CD4-positive, CD25-positive, alpha-beta regulatory T cell (primary cell): ENCODE measurements around the gene FAM53B. TPM values are rescaled to one million over a fixed set of nuclear protein-coding genes. Genes with fewer than 3 reads are reported as not detected.

Experiments used
- ATAC-seq, 2 donors: fragments of 150-1000 bp; cut with Tn5 transposase; one replicate each; pipeline ENCODE4 v1.10.0; 2021; ENCODE audit warnings: low read depth in 2 of 2, moderate number of reproducible peaks in 2 of 2, moderate library complexity in 1 of 2
- DNase-seq, 3 donors: peaks; one replicate each; pipeline versions ENCODE4 v3.0.0 to v3.0.0-alpha.2; 2012 to 2022; ENCODE audit warnings: mixed read lengths in 1 of 3
- H3K27ac ChIP-seq: one replicate; pipeline ENCODE4 v1.7.0; 2013; ENCODE audit warnings: mild to moderate bottlenecking, low read length; ENCODE audit not compliant: insufficient read depth, poor library complexity, severe bottlenecking
- H3K27me3 ChIP-seq: one replicate; pipeline ENCODE4 v1.7.0; 2013; ENCODE audit warnings: low read length; ENCODE audit not compliant: control insufficient read depth, insufficient read depth
- H3K36me3 ChIP-seq: one replicate; pipeline ENCODE4 v1.7.0; 2013; ENCODE audit warnings: mild to moderate bottlenecking, low read length, moderate library complexity; ENCODE audit not compliant: control insufficient read depth, insufficient read depth
- H3K4me1 ChIP-seq: 2 replicates; pipeline ENCODE4 v1.7.0; 2013; ENCODE audit warnings: mild to moderate bottlenecking, low read length; ENCODE audit not compliant: insufficient read depth, control insufficient read depth, poor library complexity, severe bottlenecking
- H3K4me3 ChIP-seq: one replicate; pipeline ENCODE4 v1.7.0; 2013; ENCODE audit warnings: low read depth, mild to moderate bottlenecking, low read length, moderate library complexity
- H3K9me3 ChIP-seq, 2 experiments: 1 replicate in 1 of 2; 2 replicates in 1 of 2; pipeline ENCODE4 v1.7.0; 2013; ENCODE audit warnings: low read length in 2 of 2, mild to moderate bottlenecking in 1 of 2, moderate library complexity in 1 of 2; ENCODE audit not compliant: control insufficient read depth in 2 of 2
- H3K27ac Mint-ChIP-seq, 3 donors: one replicate each; pipeline ENCODE4 v1.8.0; 2020 to 2022; ENCODE audit warnings: mild to moderate bottlenecking in 3 of 3, mixed read lengths in 3 of 3, moderate library complexity in 2 of 3
- H3K27me3 Mint-ChIP-seq: one replicate; pipeline ENCODE4 v1.8.0; 2022; ENCODE audit warnings: mild to moderate bottlenecking, mixed read lengths
- H3K36me3 Mint-ChIP-seq: one replicate; pipeline ENCODE4 v1.8.0; 2020; ENCODE audit warnings: mixed read lengths
- H3K4me1 Mint-ChIP-seq, 4 donors: one replicate each; pipeline ENCODE4 v1.8.0; 2020 to 2022; ENCODE audit warnings: mixed read lengths in 4 of 4, mild to moderate bottlenecking in 1 of 4
- H3K4me3 Mint-ChIP-seq, 4 donors: one replicate each; pipeline ENCODE4 v1.8.0; 2020 to 2022; ENCODE audit warnings: mild to moderate bottlenecking in 4 of 4, mixed read lengths in 4 of 4, moderate library complexity in 3 of 4
- H3K9me3 Mint-ChIP-seq, 7 donors: one replicate each; pipeline ENCODE4 v1.8.0; 2020 to 2022; ENCODE audit warnings: mixed read lengths in 7 of 7, mild to moderate bottlenecking in 3 of 7, moderate library complexity in 2 of 7
- polyA plus RNA-seq, 4 donors: library from polyadenylated mRNA; unstranded; fragments of 300-500 nt; fragmentation: Illumina TruSeq; gene quantifications; one replicate each; pipeline ENCODE4 v1.2.3, GENCODE V29; 2021
- total RNA-seq: library from RNA; stranded (reverse); gene quantifications from one replicate; pipeline ENCODE4 v1.2.3, GENCODE V29; 2022

FAM53B gene
- total and polyA plus RNA-seq, 5 donors from 2014 or later, result 5.8 to 116 (median 15.0) TPM

DNA sequence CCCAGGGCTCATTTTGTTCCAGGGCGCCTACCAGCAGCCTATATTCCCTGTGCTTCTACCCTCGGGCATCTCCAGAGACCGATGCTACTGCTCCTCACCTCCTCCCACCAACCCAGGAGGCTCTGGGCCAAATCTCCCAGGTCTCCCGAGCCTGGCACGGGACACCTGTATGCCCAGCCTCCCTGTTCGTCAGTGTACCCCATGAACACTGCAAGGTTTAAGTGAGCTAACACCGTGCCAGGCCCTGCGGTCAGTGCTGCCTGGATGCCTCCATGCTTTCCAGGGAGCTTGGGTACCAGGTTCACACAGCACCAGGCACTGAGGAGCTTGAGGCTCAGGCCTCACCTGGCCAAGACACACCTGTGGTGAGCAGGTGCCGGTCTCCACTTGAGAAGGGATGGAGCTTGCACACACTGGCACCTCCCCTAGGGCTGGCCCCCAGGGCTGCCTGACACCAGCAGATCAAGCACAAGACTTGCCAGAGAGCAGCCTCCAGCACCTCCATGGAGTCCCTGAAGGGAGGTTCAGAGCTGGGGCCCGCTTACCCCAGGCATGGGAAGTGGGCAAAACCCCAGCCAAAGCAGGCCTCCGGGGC lies 80.3 kb downstream of the FAM53B start:
- no peak overlapping the region for H3K4me3 ChIP-seq
- peaks cover 10 to 83% (median 50%) of the 10 kb centered on the region in 4 donors for H3K4me1 Mint-ChIP-seq
- H3K36me3 ChIP-seq, result peaks cover 50% of the 10 kb centered on the region
- no peak overlapping the region for H3K4me3 Mint-ChIP-seq
- H3K36me3 Mint-ChIP-seq, result peaks cover 18% of the 10 kb centered on the region
- H3K9me3 Mint-ChIP-seq, result no peaks in the 10 kb centered on the region
- H3K27ac Mint-ChIP-seq, result peak overlapping the region in 1 of 3 donors; percentile 20
- no peak for ATAC-seq
- no peaks in the 10 kb centered on the region for H3K9me3 ChIP-seq
- H3K27me3 Mint-ChIP-seq, result peaks cover 4% of the 10 kb centered on the region
- H3K27me3 ChIP-seq, result no peaks in the 10 kb centered on the region
- no peak overlapping the region for H3K27ac ChIP-seq
- peaks cover 57% of the 10 kb centered on the region for H3K4me1 ChIP-seq
- DNase-seq, result no peak

DNA sequence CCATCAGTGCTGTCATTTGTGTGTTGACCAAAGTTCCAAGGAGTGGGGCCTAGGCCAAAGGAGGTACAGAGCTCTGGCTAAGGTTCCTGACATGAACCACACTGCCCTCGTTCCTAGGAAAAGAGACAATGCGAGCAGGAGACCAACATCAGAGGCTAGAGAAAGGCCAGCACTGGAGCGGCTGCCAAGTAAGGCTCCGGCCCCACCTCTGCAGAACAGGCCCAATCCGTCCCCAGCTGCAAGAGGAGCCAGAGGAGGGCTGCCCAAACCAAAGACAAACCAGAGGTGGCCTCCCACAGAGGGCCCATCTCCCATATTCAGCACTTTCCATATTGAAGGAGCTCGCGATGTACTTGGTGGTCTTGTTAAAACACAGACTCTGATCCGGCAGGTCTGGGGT lies 81.0 kb downstream of the FAM53B start:
- DNase-seq, result no peak
- no peak overlapping the region for H3K27ac ChIP-seq
- no peak for ATAC-seq
- Mint-ChIP-seq H3K36me3 (peaks cover 17% of the 10 kb centered on the region), H3K9me3 (no peaks in the 10 kb centered on the region), H3K4me1 (peaks cover 10 to 86% (median 54%) of the 10 kb centered on the region in 4 donors), H3K4me3 (no peak overlapping the region), H3K27ac (peak overlapping the region; percentile 15 to 80 (median 36)), H3K27me3 (peaks cover 4% of the 10 kb centered on the region)
- H3K9me3 ChIP-seq, result no peaks in the 10 kb centered on the region
- H3K36me3 ChIP-seq, result peaks cover 45% of the 10 kb centered on the region
- H3K4me1 ChIP-seq, result peaks cover 58% of the 10 kb centered on the region
- no peaks in the 10 kb centered on the region for H3K27me3 ChIP-seq
- no peak overlapping the region for H3K4me3 ChIP-seq

DNA sequence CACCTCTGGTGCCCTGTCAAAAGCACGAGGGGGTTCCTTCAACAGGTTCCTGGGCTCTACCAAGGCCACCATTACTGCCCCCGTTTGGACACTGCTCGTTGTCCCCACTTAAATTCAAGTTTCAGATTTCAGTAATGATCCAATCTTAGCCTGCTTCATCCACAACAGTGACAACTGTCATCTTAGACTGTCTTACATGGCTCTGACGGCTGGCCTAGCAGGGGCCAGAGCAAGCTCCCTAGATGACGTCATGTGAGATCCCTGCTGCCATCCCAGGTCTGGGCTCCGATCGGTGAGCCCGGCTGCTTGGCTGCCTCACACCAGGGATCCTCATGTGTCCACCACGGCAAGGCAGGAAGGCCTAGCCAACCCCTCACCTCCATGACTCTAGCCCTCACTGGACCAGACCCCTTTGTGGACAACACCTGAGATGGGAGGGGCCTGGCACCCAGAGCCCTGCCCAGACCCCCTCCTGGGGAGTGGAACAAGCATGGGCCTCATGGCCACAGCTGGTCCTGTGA lies 82.5 kb downstream of the FAM53B start:
- DNase-seq (no peak), ATAC-seq (no peak)
- Mint-ChIP-seq H3K4me1 (peaks cover 10 to 82% (median 55%) of the 10 kb centered on the region in 4 donors), H3K4me3 (peak overlapping the region in 2 of 4 donors; percentile 5 to 79), H3K36me3 (peaks cover 15% of the 10 kb centered on the region), H3K27ac (peak overlapping the region; percentile 91 to 95 (median 92)), H3K9me3 (no peaks in the 10 kb centered on the region), H3K27me3 (peaks cover 4% of the 10 kb centered on the region)
- H3K36me3 ChIP-seq, result peaks cover 39% of the 10 kb centered on the region
- H3K4me3 ChIP-seq, result no peak overlapping the region
- no peaks in the 10 kb centered on the region for H3K9me3 ChIP-seq
- H3K4me1 ChIP-seq, result peaks cover 66% of the 10 kb centered on the region
- no peaks in the 10 kb centered on the region for H3K27me3 ChIP-seq
- H3K27ac ChIP-seq, result no peak overlapping the region

DNA sequence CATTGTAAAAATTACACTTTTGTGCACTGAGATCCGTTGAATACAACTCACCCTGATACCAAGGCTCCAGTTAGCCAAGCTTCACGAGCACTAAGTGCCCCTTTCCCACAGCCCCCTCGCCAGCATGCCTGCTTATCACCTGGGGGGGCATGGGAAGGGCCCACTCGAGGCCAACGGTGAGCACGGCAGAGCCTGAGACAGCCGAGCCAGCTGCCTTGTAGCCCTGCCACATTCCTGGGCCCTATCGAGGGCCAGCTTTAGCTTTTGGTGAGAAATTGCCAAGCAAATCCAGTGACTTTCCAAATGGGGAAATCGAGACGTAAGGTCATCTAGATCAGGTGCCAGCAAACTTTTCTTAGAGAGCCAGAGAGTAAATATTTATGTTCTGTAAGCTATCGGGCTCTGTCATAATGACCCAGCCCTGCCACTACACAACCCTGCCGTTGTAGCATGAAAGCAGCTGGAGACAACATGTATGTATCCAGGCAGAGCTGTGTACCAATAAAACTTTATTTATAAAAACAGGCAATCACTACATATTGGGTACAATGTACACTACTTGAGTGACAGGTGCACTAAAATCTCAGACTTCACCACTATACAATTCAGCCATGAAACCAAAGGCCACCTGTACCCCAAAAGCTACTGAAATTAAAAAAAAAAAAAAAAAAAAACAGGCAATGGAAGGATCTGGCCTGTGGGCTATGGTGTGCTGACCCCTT lies 83.6 kb downstream of the FAM53B start:
- H3K36me3 Mint-ChIP-seq, result peaks cover 22% of the 10 kb centered on the region
- peaks cover 10 to 86% (median 64%) of the 10 kb centered on the region in 4 donors for H3K4me1 Mint-ChIP-seq
- no peak overlapping the region for H3K4me3 ChIP-seq
- H3K36me3 ChIP-seq, result peaks cover 38% of the 10 kb centered on the region
- peaks cover 4% of the 10 kb centered on the region for H3K27me3 Mint-ChIP-seq
- H3K4me1 ChIP-seq, result peaks cover 70% of the 10 kb centered on the region
- peak overlapping the region; percentile 35 to 80 (median 67) for H3K4me3 Mint-ChIP-seq
- H3K27me3 ChIP-seq, result no peaks in the 10 kb centered on the region
- ATAC-seq, result no peak
- no peaks in the 10 kb centered on the region for H3K9me3 Mint-ChIP-seq
- no peaks in the 10 kb centered on the region for H3K9me3 ChIP-seq
- H3K27ac ChIP-seq, result peak overlapping the region; percentile 75
- H3K27ac Mint-ChIP-seq, result peak overlapping the region; percentile 91 to 95 (median 92)
- no peak for DNase-seq

DNA sequence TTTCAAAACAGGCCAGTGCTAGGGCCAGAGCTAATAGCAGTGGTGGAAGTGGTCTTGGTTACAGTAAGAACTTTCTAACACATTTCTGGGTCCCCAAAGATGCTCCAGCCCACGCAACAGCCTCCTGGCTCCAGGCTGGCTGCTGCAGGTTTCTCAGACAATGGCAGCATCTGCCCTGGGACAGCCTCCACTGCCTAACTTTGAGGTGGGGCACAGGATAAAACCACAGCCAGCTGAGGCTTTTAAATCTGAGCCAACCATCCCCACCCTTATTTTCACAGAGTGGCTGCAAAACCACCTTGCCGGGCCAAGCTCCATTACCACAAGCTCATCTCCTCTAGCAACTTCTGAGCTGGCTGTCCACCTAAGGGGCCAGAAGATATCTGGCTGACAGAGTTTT lies 84.8 kb downstream of the FAM53B start:
- H3K4me3 Mint-ChIP-seq, result peak overlapping the region; percentile 66 to 80 (median 78)
- Histone ChIP-seq H3K9me3 (no peaks in the 10 kb centered on the region), H3K36me3 (peaks cover 28% of the 10 kb centered on the region), H3K27me3 (no peaks in the 10 kb centered on the region), H3K4me3 (peak overlapping the region; percentile 42), H3K27ac (peak overlapping the region; percentile 75), H3K4me1 (peaks cover 74% of the 10 kb centered on the region)
- peaks cover 10 to 89% (median 59%) of the 10 kb centered on the region in 4 donors for H3K4me1 Mint-ChIP-seq
- peaks cover 16% of the 10 kb centered on the region for H3K36me3 Mint-ChIP-seq
- H3K27ac Mint-ChIP-seq, result peak overlapping the region; percentile 29 to 95 (median 92)
- peak in 1 of 3 donors; percentile 77 for DNase-seq
- H3K9me3 Mint-ChIP-seq, result no peaks in the 10 kb centered on the region
- H3K27me3 Mint-ChIP-seq, result peaks cover 4% of the 10 kb centered on the region
- peak; percentile 23 to 43 for ATAC-seq

DNA sequence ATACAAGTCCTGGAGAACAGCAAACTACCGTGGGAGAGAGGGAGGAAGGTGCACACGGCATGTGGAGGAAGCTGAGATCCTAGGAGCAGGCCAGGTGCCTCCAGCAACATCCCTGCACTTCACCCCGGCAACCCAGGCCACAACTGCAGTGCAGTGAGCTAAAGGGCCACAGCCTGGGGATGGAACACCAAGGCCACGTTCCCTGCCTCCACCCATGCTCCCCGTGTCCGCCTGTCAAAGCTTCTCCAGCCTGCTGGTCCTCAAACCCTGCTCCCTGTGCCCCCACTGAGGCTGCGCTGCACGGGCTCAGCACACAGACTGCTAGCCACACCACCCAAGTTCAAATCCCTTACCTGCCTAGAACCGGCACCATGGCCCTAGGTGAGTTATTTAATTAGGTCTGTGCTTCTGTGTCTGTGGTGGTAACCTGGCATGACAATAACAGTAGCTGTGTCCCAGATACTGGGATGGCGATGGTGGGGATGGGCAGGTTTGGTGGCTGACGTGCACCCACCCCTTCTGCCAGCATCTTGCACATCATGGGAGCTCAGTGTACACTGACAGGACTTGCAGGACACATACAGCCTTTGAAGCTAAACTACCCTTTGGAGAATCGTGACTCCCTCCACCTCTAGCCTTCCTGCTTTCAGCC lies 85.5 kb downstream of the FAM53B start:
- H3K9me3 Mint-ChIP-seq, result no peaks in the 10 kb centered on the region
- H3K27me3 ChIP-seq, result no peaks in the 10 kb centered on the region
- H3K9me3 ChIP-seq, result no peaks in the 10 kb centered on the region
- H3K4me3 Mint-ChIP-seq, result peak overlapping the region; percentile 1 to 80 (median 78)
- peaks cover 16% of the 10 kb centered on the region for H3K36me3 Mint-ChIP-seq
- H3K4me1 ChIP-seq, result peaks cover 76% of the 10 kb centered on the region
- peaks cover 10 to 90% (median 59%) of the 10 kb centered on the region in 4 donors for H3K4me1 Mint-ChIP-seq
- peak overlapping the region; percentile 75 for H3K27ac ChIP-seq
- H3K4me3 ChIP-seq, result peak overlapping the region; percentile 72
- ATAC-seq, result no peak
- H3K27ac Mint-ChIP-seq, result peak overlapping the region; percentile 90 to 95 (median 92)
- peaks cover 21% of the 10 kb centered on the region for H3K36me3 ChIP-seq
- DNase-seq, result no peak
- peaks cover 4% of the 10 kb centered on the region for H3K27me3 Mint-ChIP-seq

DNA sequence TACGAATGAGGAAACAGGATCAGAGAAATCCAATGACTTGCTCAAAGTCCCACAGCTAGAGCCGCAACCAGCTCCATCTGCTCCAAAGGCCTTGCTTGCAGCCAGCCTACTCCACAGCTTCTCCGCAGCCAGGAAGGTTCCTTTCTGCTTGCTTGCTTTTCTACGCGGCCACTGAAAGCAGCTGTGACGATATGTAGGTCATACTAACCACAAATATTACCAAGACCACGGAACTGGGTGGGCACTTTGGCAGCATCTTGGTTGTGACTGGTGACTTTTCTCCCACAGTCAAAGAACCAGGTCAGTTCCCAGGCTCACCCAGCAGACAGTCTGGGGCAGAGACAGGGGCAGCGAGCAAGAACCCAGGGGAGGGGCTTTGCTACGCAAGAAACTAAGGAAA lies 86.4 kb downstream of the FAM53B start:
- Mint-ChIP-seq H3K36me3 (peaks cover 19% of the 10 kb centered on the region), H3K27ac (peak overlapping the region; percentile 90 to 95 (median 92)), H3K27me3 (no peaks in the 10 kb centered on the region), H3K4me3 (peak overlapping the region; percentile 72 to 80 (median 76)), H3K9me3 (no peaks in the 10 kb centered on the region), H3K4me1 (peaks cover 10 to 92% (median 58%) of the 10 kb centered on the region in 4 donors)
- peaks cover 12% of the 10 kb centered on the region for H3K36me3 ChIP-seq
- peaks cover 82% of the 10 kb centered on the region for H3K4me1 ChIP-seq
- ATAC-seq, result peak; percentile 42 to 52
- peak overlapping the region; percentile 72 for H3K4me3 ChIP-seq
- H3K27me3 ChIP-seq, result no peaks in the 10 kb centered on the region
- no peaks in the 10 kb centered on the region for H3K9me3 ChIP-seq
- H3K27ac ChIP-seq, result peak overlapping the region; percentile 75
- peak in 2 of 3 donors; percentile 23 to 63 for DNase-seq
